Breast epithelium (tissue), 3 donors: ENCODE measurements around the gene WDR36.

Experiments
- POLR2A ChIP-seq: fragments of 450-650 bp; IDR thresholded peaks from one replicate; pipeline ENCODE4 v1.6.1; 2016; ENCODE audit warnings: antibody characterized with exemption, mild to moderate bottlenecking, moderate library complexity
- POLR2AphosphoS5 ChIP-seq, 3 donors: sonication (generic); formaldehyde crosslinking; IDR thresholded peaks; one replicate each; pipeline ENCODE4 v1.6.1; 2017; ENCODE audit warnings: antibody characterized with exemption in 3 of 3
- TF ChIP-seq, protein P1 (sequence below), 3 donors: fragments of 450-650 bp; IDR thresholded peaks; one replicate each; pipeline ENCODE4 v1.5.1; 2016 to 2017; ENCODE audit warnings: antibody characterized with exemption in 3 of 3, mild to moderate bottlenecking in 3 of 3, moderate library complexity in 3 of 3

DNA sequence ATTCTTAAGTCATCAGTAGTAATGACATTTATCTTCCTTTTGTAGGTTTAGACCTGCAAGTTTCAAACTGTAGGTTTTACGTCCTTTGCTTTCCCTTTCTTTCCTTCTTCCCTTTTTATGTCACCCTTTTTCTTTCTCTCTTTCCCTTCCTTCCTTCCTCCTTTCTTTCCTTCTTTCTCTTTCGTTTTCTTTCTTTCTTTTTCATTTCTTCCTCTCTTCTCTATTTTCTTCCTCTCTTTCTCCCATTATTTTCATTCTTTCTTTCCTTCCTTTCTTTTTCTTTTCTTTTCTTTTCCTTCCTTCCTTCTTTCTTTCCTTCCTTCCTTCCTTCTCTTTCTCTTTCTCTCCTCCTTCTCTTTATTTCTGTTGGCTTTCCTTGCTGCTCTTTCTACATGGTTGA is 59.9 kb downstream of the WDR36 start:
- TF ChIP-seq, protein P1, sequence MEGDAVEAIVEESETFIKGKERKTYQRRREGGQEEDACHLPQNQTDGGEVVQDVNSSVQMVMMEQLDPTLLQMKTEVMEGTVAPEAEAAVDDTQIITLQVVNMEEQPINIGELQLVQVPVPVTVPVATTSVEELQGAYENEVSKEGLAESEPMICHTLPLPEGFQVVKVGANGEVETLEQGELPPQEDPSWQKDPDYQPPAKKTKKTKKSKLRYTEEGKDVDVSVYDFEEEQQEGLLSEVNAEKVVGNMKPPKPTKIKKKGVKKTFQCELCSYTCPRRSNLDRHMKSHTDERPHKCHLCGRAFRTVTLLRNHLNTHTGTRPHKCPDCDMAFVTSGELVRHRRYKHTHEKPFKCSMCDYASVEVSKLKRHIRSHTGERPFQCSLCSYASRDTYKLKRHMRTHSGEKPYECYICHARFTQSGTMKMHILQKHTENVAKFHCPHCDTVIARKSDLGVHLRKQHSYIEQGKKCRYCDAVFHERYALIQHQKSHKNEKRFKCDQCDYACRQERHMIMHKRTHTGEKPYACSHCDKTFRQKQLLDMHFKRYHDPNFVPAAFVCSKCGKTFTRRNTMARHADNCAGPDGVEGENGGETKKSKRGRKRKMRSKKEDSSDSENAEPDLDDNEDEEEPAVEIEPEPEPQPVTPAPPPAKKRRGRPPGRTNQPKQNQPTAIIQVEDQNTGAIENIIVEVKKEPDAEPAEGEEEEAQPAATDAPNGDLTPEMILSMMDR (IDR thresholded peaks at IDR 0.05): no peak
- no peak for TF ChIP-seq POLR2A
- no peak for TF ChIP-seq POLR2AphosphoS5 (IDR thresholded peaks at IDR 0.05)
